Mesenchymal stem cell (in vitro differentiated cells and primary cell): Measurements from ENCODE around the gene PRKCA.
A peak's percentile ranks its signal among the peaks of the same experiment; 100 is the strongest.

Source experiments
- DNase-seq: peaks from one replicate; pipeline ENCODE4 v3.0.0-alpha.2; 2013
- H2AFZ ChIP-seq: one replicate; pipeline ENCODE4 v1.6.1; 2013; ENCODE audit warnings: low read depth, mild to moderate bottlenecking, control low read depth, inconsistent platforms, low read length, moderate library complexity
- H2AK5ac ChIP-seq: 2 replicates; pipeline ENCODE4 v1.6.1; 2013; ENCODE audit warnings: low read length, moderate library complexity, mild to moderate bottlenecking, inconsistent platforms; ENCODE audit not compliant: severe bottlenecking
- H2BK120ac ChIP-seq: one replicate; pipeline ENCODE4 v1.6.1; 2013; ENCODE audit warnings: low read depth, mild to moderate bottlenecking, inconsistent platforms, low read length, moderate library complexity
- H2BK12ac ChIP-seq, 2 experiments: one replicate each; pipeline ENCODE4 v1.6.1; 2013; ENCODE audit warnings: inconsistent platforms in 2 of 2, low read length in 2 of 2, mild to moderate bottlenecking in 2 of 2, moderate library complexity in 2 of 2, control low read depth in 1 of 2
- H2BK15ac ChIP-seq: one replicate; pipeline ENCODE4 v1.6.1; 2013; ENCODE audit warnings: mild to moderate bottlenecking, low read depth, inconsistent platforms; ENCODE audit not compliant: poor library complexity, severe bottlenecking
- H2BK5ac ChIP-seq: 2 replicates; pipeline ENCODE4 v1.6.1; 2013; ENCODE audit warnings: low read depth, mild to moderate bottlenecking, low read length, control low read depth, inconsistent platforms; ENCODE audit not compliant: poor library complexity, severe bottlenecking
- H3K14ac ChIP-seq, 2 experiments: one replicate each; pipeline ENCODE4 v1.6.1; 2013; ENCODE audit warnings: inconsistent platforms in 2 of 2, low read length in 2 of 2, control low read depth in 1 of 2, mild to moderate bottlenecking in 1 of 2, moderate library complexity in 1 of 2
- H3K18ac ChIP-seq, 2 experiments: one replicate each; pipeline ENCODE4 v1.6.1; 2013; ENCODE audit warnings: inconsistent platforms in 2 of 2, low read length in 2 of 2, control low read depth in 1 of 2, low read depth in 1 of 2, mild to moderate bottlenecking in 1 of 2
- H3K23ac ChIP-seq, 2 experiments: one replicate each; pipeline ENCODE4 v1.6.1; 2013; ENCODE audit warnings: inconsistent platforms in 2 of 2, low read length in 2 of 2, mild to moderate bottlenecking in 2 of 2, moderate library complexity in 2 of 2, control low read depth in 1 of 2
- H3K27ac ChIP-seq: 2 replicates; pipeline ENCODE4 v1.5.1; 2013; ENCODE audit warnings: mild to moderate bottlenecking, moderate library complexity, low read length, control low read depth, inconsistent platforms; ENCODE audit not compliant: poor library complexity, severe bottlenecking
- H3K27me3 ChIP-seq, 2 experiments: 2 replicates each; pipeline versions ENCODE4 v1.6.1 to v1.7.0; 2013; ENCODE audit warnings: low read length in 2 of 2, mild to moderate bottlenecking in 2 of 2, moderate library complexity in 2 of 2, control low read depth in 1 of 2, inconsistent platforms in 1 of 2; ENCODE audit not compliant: control insufficient read depth in 1 of 2, insufficient read depth in 1 of 2
- H3K36me3 ChIP-seq, 2 experiments: 2 replicates each; pipeline versions ENCODE4 v1.6.1 to v1.7.0; 2013; ENCODE audit warnings: low read length in 2 of 2, control low read depth in 1 of 2, inconsistent platforms in 1 of 2, low read depth in 1 of 2, mild to moderate bottlenecking in 1 of 2; ENCODE audit not compliant: insufficient read depth in 2 of 2, control insufficient read depth in 1 of 2
- H3K4ac ChIP-seq, 2 experiments: one replicate each; pipeline ENCODE4 v1.6.1; 2013; ENCODE audit warnings: inconsistent platforms in 2 of 2, low read length in 2 of 2, mild to moderate bottlenecking in 2 of 2, moderate library complexity in 2 of 2, control low read depth in 1 of 2, low read depth in 1 of 2
- H3K4me1 ChIP-seq: 2 replicates; pipeline ENCODE4 v1.6.1; 2013; ENCODE audit warnings: low read depth, low read length, control low read depth; ENCODE audit not compliant: control insufficient read depth, insufficient read depth
- H3K4me2 ChIP-seq: 2 replicates; pipeline ENCODE4 v1.6.1; 2013; ENCODE audit warnings: low read length, mild to moderate bottlenecking, inconsistent platforms; ENCODE audit not compliant: poor library complexity, severe bottlenecking
- H3K4me3 ChIP-seq, 2 experiments: 2 replicates each; pipeline versions ENCODE4 v1.5.1 to v1.7.0; 2013; ENCODE audit warnings: low read length in 2 of 2, mild to moderate bottlenecking in 2 of 2, control low read depth in 1 of 2, low read depth in 1 of 2; ENCODE audit not compliant: insufficient read depth in 1 of 2
- H3K79me1 ChIP-seq: replicated peaks from 2 replicates; pipeline ENCODE4 v1.6.1; 2013; ENCODE audit warnings: mild to moderate bottlenecking, control low read depth, low read length, inconsistent platforms; ENCODE audit not compliant: poor library complexity, severe bottlenecking
- H3K9ac ChIP-seq: 2 replicates; pipeline ENCODE4 v1.7.0; 2013; ENCODE audit warnings: mild to moderate bottlenecking, low read length, moderate library complexity
- H3K9me3 ChIP-seq: 2 replicates; pipeline ENCODE4 v1.7.0; 2013; ENCODE audit warnings: mild to moderate bottlenecking, low read length; ENCODE audit not compliant: control insufficient read depth
- H4K8ac ChIP-seq: one replicate; pipeline ENCODE4 v1.6.1; 2013; ENCODE audit warnings: inconsistent platforms, mild to moderate bottlenecking, low read length, moderate library complexity
- H4K91ac ChIP-seq: one replicate; pipeline ENCODE4 v1.6.1; 2013; ENCODE audit warnings: mild to moderate bottlenecking, low read length, inconsistent platforms
- WGBS: methylation state at CpG from one replicate; pipeline ENCODE4 v1.1.7; 2013; ENCODE audit warnings: mixed read lengths; 5-methylcytosine and 5-hydroxymethylcytosine counted together

Gene PRKCA

GRCh38 chr17:66364990-66365490, 62.6 kb downstream of the PRKCA start:
- Histone ChIP-seq H2AFZ (no peak overlapping the region), H2BK15ac (no peak overlapping the region), H2BK120ac (no peak overlapping the region), H3K14ac (no peak overlapping the region), H2BK12ac (no peak overlapping the region), H3K27ac (no peak overlapping the region), H4K91ac (no peak overlapping the region), H3K4me3 (no peak overlapping the region), H4K8ac (no peak overlapping the region), H3K79me1 (peaks cover 25% of the 10 kb centered on the region), H3K23ac (no peak overlapping the region), H3K36me3 (peaks cover 0 to 3% of the 10 kb centered on the region in 2 experiments), H3K9me3 (no peaks in the 10 kb centered on the region), H3K4ac (no peak overlapping the region), H3K4me2 (no peak overlapping the region), H2BK5ac (no peak overlapping the region), H3K9ac (no peak overlapping the region), H3K4me1 (peaks cover 6% of the 10 kb centered on the region), H3K18ac (no peak overlapping the region), H3K27me3 (no peaks in the 10 kb centered on the region), H2AK5ac (no peak overlapping the region)
- WGBS: 60% methylated on average over 4 of the region's 4 CpGs
- DNase-seq: no peak

- no peak for DNase-seq
- H3K79me1 ChIP-seq: peaks cover 26% of the 10 kb centered on the region
- no peak overlapping the region for H3K4me2 ChIP-seq
- H3K14ac ChIP-seq: no peak overlapping the region
- H3K4me1 ChIP-seq: peaks cover 8% of the 10 kb centered on the region
- WGBS: 18% methylated on average over 1 of the region's 2 CpGs
- H2BK120ac ChIP-seq: no peak overlapping the region
- H2BK12ac ChIP-seq: no peak overlapping the region
- H3K18ac ChIP-seq: no peak overlapping the region
- peaks cover 0 to 3% of the 10 kb centered on the region in 2 experiments for H3K36me3 ChIP-seq
- H2BK15ac ChIP-seq: no peak overlapping the region
- H3K4ac ChIP-seq: no peak overlapping the region
- no peak overlapping the region for H3K4me3 ChIP-seq
- H3K27me3 ChIP-seq: no peaks in the 10 kb centered on the region
- H3K23ac ChIP-seq: no peak overlapping the region
- no peaks in the 10 kb centered on the region for H3K9me3 ChIP-seq
- H4K91ac ChIP-seq: no peak overlapping the region
- no peak overlapping the region for H3K9ac ChIP-seq
- no peak overlapping the region for H2BK5ac ChIP-seq
- no peak overlapping the region for H4K8ac ChIP-seq
- no peak overlapping the region for H3K27ac ChIP-seq
- H2AFZ ChIP-seq: no peak overlapping the region
- H2AK5ac ChIP-seq: no peak overlapping the region
These were observed 63.5 kb downstream of the PRKCA start for GRCh38 chr17:66365903-66366302.

- no peak overlapping the region for H4K91ac ChIP-seq
- H3K23ac ChIP-seq: no peak overlapping the region
- no peak overlapping the region for H3K4ac ChIP-seq
These were observed 64.7 kb downstream of the PRKCA start for GRCh38 chr17:66367107-66367506.

GRCh38 chr17:66369830-66370229, 67.4 kb downstream of the PRKCA start:
- no peak overlapping the region for H2BK5ac ChIP-seq
- no peaks in the 10 kb centered on the region for H3K27me3 ChIP-seq
- H3K9me3 ChIP-seq: no peaks in the 10 kb centered on the region
- H3K9ac ChIP-seq: no peak overlapping the region
- H3K18ac ChIP-seq: no peak overlapping the region
- no peak overlapping the region for H2BK12ac ChIP-seq
- H3K27ac ChIP-seq: no peak overlapping the region
- peak overlapping the region in 1 of 2 experiments; percentile 73 for H3K23ac ChIP-seq
- H4K91ac ChIP-seq: no peak overlapping the region
- H2BK120ac ChIP-seq: no peak overlapping the region
- 95% methylated on average over 3 of the region's 4 CpGs for WGBS
- peak overlapping the region; percentile 36 for H3K4me2 ChIP-seq
- H3K4me3 ChIP-seq: no peak overlapping the region
- peaks cover 0 to 5% of the 10 kb centered on the region in 2 experiments for H3K36me3 ChIP-seq
- H2AK5ac ChIP-seq: peak overlapping the region; percentile 20
- no peak for DNase-seq
- no peak overlapping the region for H2AFZ ChIP-seq
- no peak overlapping the region for H4K8ac ChIP-seq
- no peak overlapping the region for H3K14ac ChIP-seq
- H3K4ac ChIP-seq: no peak overlapping the region
- H2BK15ac ChIP-seq: no peak overlapping the region
- peaks cover 15% of the 10 kb centered on the region for H3K4me1 ChIP-seq
- peaks cover 28% of the 10 kb centered on the region for H3K79me1 ChIP-seq

More at GRCh38 chr17:66367107-66367506, 64.7 kb downstream of the PRKCA start:
- H3K79me1 ChIP-seq: peaks cover 26% of the 10 kb centered on the region
- H3K9ac ChIP-seq: no peak overlapping the region
- H4K8ac ChIP-seq: no peak overlapping the region
- no peak overlapping the region for H3K27ac ChIP-seq
- no peak overlapping the region for H3K18ac ChIP-seq
- H3K4me2 ChIP-seq: no peak overlapping the region
- 98% methylated on average over 1 of the region's 2 CpGs for WGBS
- no peak overlapping the region for H2BK12ac ChIP-seq
- peaks cover 8% of the 10 kb centered on the region for H3K4me1 ChIP-seq
- no peak overlapping the region for H3K4me3 ChIP-seq
- no peak for DNase-seq
- no peak overlapping the region for H2BK5ac ChIP-seq
- peaks cover 0 to 3% of the 10 kb centered on the region in 2 experiments for H3K36me3 ChIP-seq
- H2AFZ ChIP-seq: no peak overlapping the region
- no peaks in the 10 kb centered on the region for H3K27me3 ChIP-seq
- H2BK15ac ChIP-seq: no peak overlapping the region
- no peak overlapping the region for H3K14ac ChIP-seq
- H2AK5ac ChIP-seq: no peak overlapping the region
- no peak overlapping the region for H2BK120ac ChIP-seq
- H3K9me3 ChIP-seq: no peaks in the 10 kb centered on the region
